H9 (cell line): ENCODE data around the gene NUBPL. TPM values are rescaled to one million over a fixed set of nuclear protein-coding genes. Genes with fewer than 3 reads are reported as not detected.

ENCODE experiments used
- DNase-seq: peaks from one replicate; pipeline ENCODE4 v3.0.0-alpha.2; 2017
- H2AFZ ChIP-seq: one replicate; pipeline ENCODE4 v1.6.1; 2013; ENCODE audit warnings: mild to moderate bottlenecking, low read length, control low read depth, moderate library complexity
- H2AK5ac ChIP-seq: 2 replicates; pipeline ENCODE4 v1.6.1; 2013; ENCODE audit warnings: low read length, control low read depth, mixed read lengths; ENCODE audit not compliant: insufficient read length
- H2BK120ac ChIP-seq: one replicate; pipeline ENCODE4 v1.6.1; 2013; ENCODE audit warnings: low read depth, mild to moderate bottlenecking, low read length, control low read depth, inconsistent platforms; ENCODE audit not compliant: poor library complexity, severe bottlenecking
- H2BK12ac ChIP-seq: 2 replicates; pipeline ENCODE4 v1.6.1; 2013; ENCODE audit warnings: low read length, control low read depth, mixed read lengths, low read depth; ENCODE audit not compliant: insufficient read length
- H2BK15ac ChIP-seq: 2 replicates; pipeline ENCODE4 v1.6.1; 2013; ENCODE audit warnings: low read depth, low read length, control low read depth
- H2BK20ac ChIP-seq: one replicate; pipeline ENCODE4 v1.6.1; 2013; ENCODE audit warnings: low read depth, mild to moderate bottlenecking, low read length, control low read depth, inconsistent platforms; ENCODE audit not compliant: poor library complexity, severe bottlenecking
- H2BK5ac ChIP-seq: 2 replicates; pipeline ENCODE4 v1.6.1; 2013; ENCODE audit warnings: low read length, control low read depth, mixed read lengths; ENCODE audit not compliant: insufficient read length
- H3K14ac ChIP-seq: 2 replicates; pipeline ENCODE4 v1.6.1; 2013; ENCODE audit warnings: low read length, control low read depth; ENCODE audit not compliant: insufficient read depth
- H3K18ac ChIP-seq: 2 replicates; pipeline ENCODE4 v1.6.1; 2013; ENCODE audit warnings: low read depth, mild to moderate bottlenecking, mixed read lengths, low read length, control low read depth; ENCODE audit not compliant: insufficient read length
- H3K23ac ChIP-seq: 2 replicates; pipeline ENCODE4 v1.6.1; 2013; ENCODE audit warnings: low read length, control low read depth, mixed read lengths, low read depth; ENCODE audit not compliant: insufficient read length
- H3K23me2 ChIP-seq: 2 replicates; pipeline ENCODE4 v1.6.1; 2013; ENCODE audit warnings: low read depth, mild to moderate bottlenecking, mixed read lengths, low read length, control low read depth; ENCODE audit not compliant: insufficient read length, poor library complexity, severe bottlenecking
- H3K27ac ChIP-seq: 2 replicates; pipeline ENCODE4 v1.5.1; 2013; ENCODE audit warnings: low read length, control low read depth, mixed read lengths, low read depth; ENCODE audit not compliant: insufficient read length
- H3K27me3 ChIP-seq: 2 replicates; pipeline ENCODE4 v1.6.1; 2013; ENCODE audit warnings: low read length, control low read depth, inconsistent platforms; ENCODE audit not compliant: insufficient read depth
- H3K4ac ChIP-seq: 2 replicates; pipeline ENCODE4 v1.6.1; 2013; ENCODE audit warnings: low read depth, mild to moderate bottlenecking, control low read depth, inconsistent platforms, low read length, moderate library complexity
- H3K4me1 ChIP-seq: 2 replicates; pipeline ENCODE4 v1.6.1; 2013; ENCODE audit warnings: low read length, control low read depth, inconsistent platforms; ENCODE audit not compliant: insufficient read depth
- H3K4me2 ChIP-seq: 2 replicates; pipeline ENCODE4 v1.6.1; 2013; ENCODE audit warnings: low read length, control low read depth, mixed read lengths; ENCODE audit not compliant: insufficient read length, insufficient read depth
- H3K56ac ChIP-seq: 2 replicates; pipeline ENCODE4 v1.6.1; 2013; ENCODE audit warnings: low read depth, mild to moderate bottlenecking, mixed read lengths, low read length, control low read depth; ENCODE audit not compliant: insufficient read length
- H3K79me1 ChIP-seq: 2 replicates; pipeline ENCODE4 v1.6.1; 2013; ENCODE audit warnings: low read depth, mild to moderate bottlenecking, moderate library complexity, low read length, control low read depth, inconsistent platforms; ENCODE audit not compliant: insufficient read depth, poor library complexity, severe bottlenecking
- H3K79me2 ChIP-seq: 2 replicates; pipeline ENCODE4 v1.6.1; 2013; ENCODE audit warnings: low read length, control low read depth, inconsistent platforms; ENCODE audit not compliant: insufficient read depth
- H3K9ac ChIP-seq: 2 replicates; pipeline ENCODE4 v1.6.1; 2013; ENCODE audit warnings: low read length, control low read depth, mixed read lengths; ENCODE audit not compliant: insufficient read length; ENCODE audit errors: extremely low read depth
- H3K9me3 ChIP-seq: one replicate; pipeline ENCODE4 v1.6.1; 2013; ENCODE audit warnings: low read depth, low read length, inconsistent platforms; ENCODE audit not compliant: control insufficient read depth
- H3T11ph ChIP-seq: one replicate; pipeline ENCODE4 v1.6.1; 2013; ENCODE audit warnings: mild to moderate bottlenecking, low read length, control low read depth, inconsistent platforms
- H4K20me1 ChIP-seq: one replicate; pipeline ENCODE4 v1.6.1; 2013; ENCODE audit not compliant: control insufficient read depth, insufficient read length, insufficient read depth
- H4K5ac ChIP-seq: 2 replicates; pipeline ENCODE4 v1.6.1; 2013; ENCODE audit warnings: low read depth, mild to moderate bottlenecking, mixed read lengths, low read length, control low read depth; ENCODE audit not compliant: insufficient read length
- H4K8ac ChIP-seq: replicated peaks from 2 replicates; pipeline ENCODE4 v1.6.1; 2013; ENCODE audit warnings: low read length, control low read depth, mixed read lengths, low read depth; ENCODE audit not compliant: insufficient read length
- H4K91ac ChIP-seq: 2 replicates; pipeline ENCODE4 v1.6.1; 2013; ENCODE audit warnings: low read depth, mild to moderate bottlenecking, moderate library complexity, mixed read lengths, low read length, control low read depth; ENCODE audit not compliant: insufficient read length
- H3K27ac Mint-ChIP-seq, 3 experiments: 2 replicates in 2 of 3; 3 replicates in 1 of 3; pipeline ENCODE4 v1.8.0; 2020 to 2021; ENCODE audit warnings: mixed read lengths in 3 of 3, mild to moderate bottlenecking in 1 of 3, moderate library complexity in 1 of 3
- H3K27me3 Mint-ChIP-seq: 2 replicates; pipeline ENCODE4 v1.8.0; 2021; ENCODE audit warnings: low read depth, mild to moderate bottlenecking, moderate library complexity, mixed read lengths
- H3K36me3 Mint-ChIP-seq, 3 experiments: 2 replicates in 2 of 3; 3 replicates in 1 of 3; pipeline ENCODE4 v1.8.0; 2020 to 2021; ENCODE audit warnings: low read depth in 3 of 3, mixed read lengths in 3 of 3; ENCODE audit not compliant: insufficient read depth in 1 of 3
- H3K4me1 Mint-ChIP-seq, 2 experiments: 2 replicates each; pipeline ENCODE4 v1.8.0; 2020; ENCODE audit warnings: mixed read lengths in 2 of 2
- H3K4me3 Mint-ChIP-seq, 2 experiments: 2 replicates in 1 of 2; 3 replicates in 1 of 2; pipeline ENCODE4 v1.8.0; 2020 to 2021; ENCODE audit warnings: mild to moderate bottlenecking in 2 of 2, mixed read lengths in 2 of 2, moderate library complexity in 1 of 2
- H3K9me3 Mint-ChIP-seq, 2 experiments: 2 replicates in 1 of 2; 3 replicates in 1 of 2; pipeline ENCODE4 v1.8.0; 2020; ENCODE audit warnings: mild to moderate bottlenecking in 2 of 2, mixed read lengths in 2 of 2, moderate library complexity in 1 of 2
- WGBS: extraction: QIAGEN DNeasy Blood & Tissue Kit; methylation state at CpG from one replicate; pipeline ENCODE4 v1.1.7; 2013; ENCODE audit warnings: missing lambda C conversion rate, low lambda C conversion rate, mixed read lengths; ENCODE audit not compliant: insufficient read length; ENCODE audit errors: extremely low coverage; 5-methylcytosine and 5-hydroxymethylcytosine counted together
- total RNA-seq: library from RNA; stranded (reverse); gene quantifications from 2 replicates; pipeline ENCODE4 v1.2.1, GENCODE V29; 2021
- TF ChIP-seq, protein P1 (sequence below): fragments of 200-600 bp; sonication (generic); conservative IDR thresholded peaks from 3 replicates; pipeline ENCODE4 v1.8.0; 2021; ENCODE audit warnings: antibody characterized with exemption, mild to moderate bottlenecking

The NUBPL gene
- total RNA-seq, 1 experiment from 2014 or later: 14.8 TPM

DNA sequence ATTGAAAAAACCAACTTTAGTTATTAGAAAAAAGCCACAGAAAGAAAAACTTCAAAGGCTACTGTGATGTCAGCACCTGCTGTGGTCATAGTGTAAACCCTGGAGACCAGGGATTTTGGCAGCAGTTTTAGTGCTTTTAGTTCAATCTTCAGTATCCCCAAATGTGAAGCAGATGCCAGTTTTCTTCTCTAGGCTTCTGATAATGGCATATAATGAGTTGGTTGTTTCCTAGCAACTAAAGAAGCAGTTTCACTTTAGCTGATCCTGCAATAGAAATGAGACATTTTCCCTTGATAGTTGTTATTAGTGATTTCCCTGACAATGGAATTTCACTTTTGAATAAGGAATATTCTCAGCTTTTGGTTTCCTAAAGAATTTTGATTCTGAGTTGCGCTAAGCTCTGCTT lies 131.2 kb downstream of the NUBPL start:
- Histone ChIP-seq H3K9me3 (no peaks in the 10 kb centered on the region), H3K14ac (no peak overlapping the region), H3K79me1 (no peaks in the 10 kb centered on the region), H3K4me1 (no peaks in the 10 kb centered on the region), H3K18ac (no peak overlapping the region), H2BK15ac (no peak overlapping the region), H2AFZ (no peak overlapping the region), H4K20me1 (no peaks in the 10 kb centered on the region), H3K23me2 (no peaks in the 10 kb centered on the region), H2BK20ac (no peak overlapping the region), H4K8ac (no peak overlapping the region), H3T11ph (no peak overlapping the region), H2AK5ac (no peak overlapping the region), H4K5ac (no peak overlapping the region), H4K91ac (no peak overlapping the region), H3K4ac (no peak overlapping the region), H3K56ac (no peak overlapping the region), H2BK12ac (no peak overlapping the region), H3K23ac (no peak overlapping the region), H2BK5ac (no peak overlapping the region), H3K9ac (no peak overlapping the region), H3K27ac (no peak overlapping the region), H3K27me3 (no peaks in the 10 kb centered on the region), H3K4me2 (no peak overlapping the region), H2BK120ac (no peak overlapping the region), H3K79me2 (no peaks in the 10 kb centered on the region)
- TF ChIP-seq, protein P1, sequence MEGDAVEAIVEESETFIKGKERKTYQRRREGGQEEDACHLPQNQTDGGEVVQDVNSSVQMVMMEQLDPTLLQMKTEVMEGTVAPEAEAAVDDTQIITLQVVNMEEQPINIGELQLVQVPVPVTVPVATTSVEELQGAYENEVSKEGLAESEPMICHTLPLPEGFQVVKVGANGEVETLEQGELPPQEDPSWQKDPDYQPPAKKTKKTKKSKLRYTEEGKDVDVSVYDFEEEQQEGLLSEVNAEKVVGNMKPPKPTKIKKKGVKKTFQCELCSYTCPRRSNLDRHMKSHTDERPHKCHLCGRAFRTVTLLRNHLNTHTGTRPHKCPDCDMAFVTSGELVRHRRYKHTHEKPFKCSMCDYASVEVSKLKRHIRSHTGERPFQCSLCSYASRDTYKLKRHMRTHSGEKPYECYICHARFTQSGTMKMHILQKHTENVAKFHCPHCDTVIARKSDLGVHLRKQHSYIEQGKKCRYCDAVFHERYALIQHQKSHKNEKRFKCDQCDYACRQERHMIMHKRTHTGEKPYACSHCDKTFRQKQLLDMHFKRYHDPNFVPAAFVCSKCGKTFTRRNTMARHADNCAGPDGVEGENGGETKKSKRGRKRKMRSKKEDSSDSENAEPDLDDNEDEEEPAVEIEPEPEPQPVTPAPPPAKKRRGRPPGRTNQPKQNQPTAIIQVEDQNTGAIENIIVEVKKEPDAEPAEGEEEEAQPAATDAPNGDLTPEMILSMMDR: no peak
- Mint-ChIP-seq H3K4me1 (no peaks in the 10 kb centered on the region), H3K4me3 (no peak overlapping the region), H3K9me3 (no peaks in the 10 kb centered on the region), H3K36me3 (no peaks in the 10 kb centered on the region), H3K27ac (no peak overlapping the region), H3K27me3 (no peaks in the 10 kb centered on the region)
- no peak for DNase-seq
- WGBS: no CpG with 5 or more reads among the region's 1 CpG
